Left hindlimb (tissue), 1 donor: ENCODE measurements around the gene CD40.
A peak's percentile ranks its signal among the peaks of the same experiment; 100 is the strongest.
"Not testable (repeated sequence)": the region's sequence is repeated elsewhere in the genome, so short reads cannot be mapped to it uniquely, and the experiment has no call there.

Source experiments
- DNase-seq: peaks from one replicate; pipeline ENCODE4 v3.0.0-alpha.2; 2018

Gene CD40

DNA sequence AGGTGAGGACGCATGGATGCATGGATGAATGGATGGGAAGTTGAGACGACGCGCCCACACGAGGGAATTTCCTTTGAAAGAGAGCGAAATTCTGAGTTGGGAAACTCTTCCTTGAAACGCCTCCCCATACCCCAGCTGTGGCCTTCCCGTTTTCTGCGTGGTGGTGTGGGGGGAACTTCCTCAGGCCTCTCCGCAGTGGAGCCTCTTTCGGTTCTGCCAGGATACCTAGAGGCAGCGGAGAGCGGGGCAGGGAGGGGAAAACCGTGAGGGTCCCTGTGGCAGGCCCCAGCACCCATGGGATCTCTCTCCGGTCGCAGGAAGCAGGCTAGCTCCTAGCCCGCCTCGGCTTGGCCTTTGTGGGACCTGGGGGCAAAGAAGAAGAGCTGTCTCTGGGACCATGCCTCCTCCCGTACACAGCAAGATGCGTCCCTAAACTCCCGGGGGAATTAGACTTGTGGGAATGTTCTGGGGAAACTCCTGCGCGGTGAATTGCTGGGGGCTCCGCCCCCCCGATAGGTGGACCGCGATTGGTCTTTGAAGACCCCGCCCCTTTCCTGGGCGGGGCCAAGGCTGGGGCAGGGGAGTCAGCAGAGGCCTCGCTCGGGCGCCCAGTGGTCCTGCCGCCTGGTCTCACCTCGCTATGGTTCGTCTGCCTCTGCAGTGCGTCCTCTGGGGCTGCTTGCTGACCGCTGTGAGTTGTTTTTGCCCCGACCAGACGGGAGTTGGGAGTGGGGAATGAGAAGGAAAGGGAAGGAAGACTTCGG is at the start of gene CD40:
CD40 (plus strand) TSS at position 611 of the 764 bp plus-strand sequence; CDS start at position 641, 30 bp downstream.
- peak; percentile 56 for DNase-seq

DNA sequence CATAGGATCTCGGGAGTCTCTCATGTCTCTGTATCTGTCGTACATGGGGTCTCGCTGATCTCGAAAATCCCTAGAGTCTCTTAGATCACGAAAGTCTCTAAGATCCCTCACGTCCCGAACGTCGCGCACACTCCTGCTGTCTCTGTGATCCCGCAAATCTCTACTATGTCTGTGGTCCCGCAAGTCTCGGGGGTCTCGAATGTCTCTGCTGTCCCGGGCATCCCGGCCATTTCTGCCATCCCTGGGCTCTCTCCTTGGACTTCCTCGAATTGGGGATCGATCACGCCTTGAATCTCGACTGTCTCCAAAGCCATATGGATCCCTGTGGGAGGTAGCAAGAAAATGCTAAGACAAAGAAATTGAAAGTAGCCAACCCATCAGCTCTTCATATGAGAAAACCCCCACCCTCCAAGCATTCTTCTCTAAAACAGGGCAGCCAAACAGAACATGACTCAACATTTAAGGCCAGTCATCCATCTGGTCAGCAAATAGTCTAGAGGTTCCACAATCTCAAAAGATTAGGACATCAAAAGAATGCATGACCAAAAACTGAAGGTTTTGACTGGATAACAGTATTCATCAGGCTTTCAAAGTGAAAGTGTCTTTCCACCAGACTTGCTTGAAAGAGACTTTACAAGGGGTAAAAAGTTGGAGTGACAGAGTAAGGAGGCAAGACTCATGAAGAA is 47.8 kb upstream of the CD40 start:
- DNase-seq, result no peak

DNA sequence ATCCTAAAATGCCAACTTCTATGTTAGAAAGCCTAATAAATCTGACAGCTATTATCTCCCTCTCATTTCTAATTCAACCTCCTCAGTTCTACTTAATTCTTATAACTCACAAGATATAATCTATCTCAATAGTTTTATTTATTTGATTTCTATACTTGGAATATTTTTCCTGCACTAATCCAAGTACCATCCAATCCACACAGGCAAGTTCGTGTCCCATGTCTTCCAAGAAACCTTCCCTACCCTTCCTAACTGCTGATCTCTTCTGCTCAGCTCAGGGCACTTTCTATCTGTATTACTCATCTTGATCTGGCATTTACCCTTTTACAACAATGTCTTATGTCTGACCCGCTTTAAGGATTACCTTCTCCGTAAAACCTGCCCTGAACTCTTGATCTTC is 46.5 kb upstream of the CD40 start:
- no peak for DNase-seq

DNA sequence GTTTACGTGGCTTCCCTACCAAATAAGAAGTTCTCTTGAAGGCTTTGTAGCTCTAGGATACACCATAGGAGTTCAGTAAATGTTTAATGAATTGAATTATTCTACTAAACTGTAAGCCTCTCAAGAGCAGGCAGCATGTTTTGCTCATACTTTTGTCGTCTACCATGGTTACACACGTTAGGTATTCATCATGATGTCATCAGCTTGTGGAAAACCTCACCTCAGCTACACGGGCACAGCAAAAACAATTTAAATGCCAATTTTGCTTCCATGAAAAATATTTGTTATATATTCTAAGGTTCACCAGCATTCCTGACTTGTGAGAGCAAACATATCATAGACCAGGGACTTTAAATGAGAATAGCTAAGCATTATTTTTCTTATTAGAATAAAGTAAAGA is 45.1 kb upstream of the CD40 start:
- no peak for DNase-seq

DNA sequence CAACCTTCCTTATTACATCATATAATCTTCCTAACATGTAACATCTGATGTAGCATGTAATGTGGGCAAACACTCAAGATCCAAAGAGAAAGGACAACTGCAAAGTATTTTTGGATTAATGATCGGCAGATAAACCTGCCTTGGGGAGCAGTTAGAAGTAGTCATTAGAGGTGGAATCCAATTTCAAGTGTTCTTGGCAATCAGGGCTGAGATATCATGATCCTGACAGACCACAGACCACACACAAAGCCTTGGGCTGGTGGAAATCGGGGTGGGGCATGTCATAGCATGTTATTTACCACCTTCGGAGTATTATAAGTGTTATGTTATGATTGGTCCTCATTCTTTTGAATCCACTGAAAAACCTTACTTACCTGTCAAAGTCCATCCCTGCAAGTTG is 44.7 kb upstream of the CD40 start:
- DNase-seq, result no peak

DNA sequence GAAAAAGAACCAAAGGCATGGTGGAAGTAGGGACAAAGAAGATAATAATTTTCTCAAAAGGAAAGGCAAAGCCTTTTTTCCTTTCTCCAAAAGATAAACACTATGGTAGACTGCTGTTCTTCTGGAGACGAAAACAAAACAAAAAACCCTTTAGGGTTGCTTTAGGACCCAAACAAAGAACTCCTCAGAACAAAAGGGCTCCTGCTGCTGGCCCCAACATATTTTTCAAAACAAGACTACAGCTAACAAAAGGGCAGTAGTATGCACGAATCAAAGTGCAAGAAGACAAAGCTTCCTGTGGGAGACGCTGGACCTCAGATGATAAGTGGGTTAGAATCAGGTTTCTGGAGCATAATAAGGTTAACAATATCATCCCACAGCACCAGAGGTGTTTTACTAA is 44.1 kb upstream of the CD40 start:
- no peak for DNase-seq

DNA sequence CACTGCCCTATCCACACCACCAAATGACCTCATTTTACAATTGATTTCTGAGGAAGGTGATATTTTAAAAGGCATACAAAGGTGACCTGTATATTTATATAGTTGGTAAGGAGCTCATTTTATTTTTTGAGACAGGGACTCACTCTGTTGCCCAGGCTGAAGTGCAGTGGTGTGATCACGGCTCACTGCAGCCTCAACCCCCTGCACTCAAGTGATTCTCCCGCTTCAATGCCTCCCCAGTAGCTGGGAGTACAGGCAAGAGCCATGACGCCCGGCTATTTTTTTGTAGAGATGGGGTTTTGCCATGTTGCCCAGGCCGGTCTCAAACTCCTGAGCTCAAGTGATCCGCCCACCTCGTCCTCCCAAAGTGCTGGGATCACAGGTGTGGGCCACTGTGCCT is 41.3 kb upstream of the CD40 start:
- no peak for DNase-seq

DNA sequence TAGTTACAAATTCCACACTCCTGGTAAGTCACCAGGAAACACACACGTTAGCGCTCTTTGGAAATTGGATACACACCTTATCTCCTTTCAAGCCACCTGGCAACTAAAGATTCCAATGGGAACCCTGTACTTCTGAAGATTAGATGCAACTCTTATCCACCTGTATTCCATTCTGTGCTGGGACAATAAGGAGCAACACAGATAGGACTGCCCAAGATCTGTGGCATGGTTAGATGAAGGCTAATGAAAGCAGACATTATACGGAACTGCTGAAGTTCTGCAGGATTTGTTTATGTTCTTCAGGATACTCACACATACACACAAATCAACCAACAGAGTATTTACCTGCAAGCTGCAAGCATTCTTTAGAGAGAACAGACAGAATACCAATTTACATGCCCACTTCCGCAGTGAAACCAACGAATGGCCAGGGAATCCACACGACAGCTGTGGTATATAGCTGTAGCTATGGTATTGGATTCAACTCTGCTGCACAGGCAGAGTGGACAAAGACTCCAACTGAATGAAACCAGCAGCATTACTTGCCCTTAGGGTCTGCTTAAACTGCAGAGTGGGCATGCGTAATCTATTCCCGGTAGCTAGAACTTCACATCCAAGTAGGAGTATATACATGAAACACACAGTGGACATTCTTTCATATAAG is 40.3 kb upstream of the CD40 start:
- no peak for DNase-seq

DNA sequence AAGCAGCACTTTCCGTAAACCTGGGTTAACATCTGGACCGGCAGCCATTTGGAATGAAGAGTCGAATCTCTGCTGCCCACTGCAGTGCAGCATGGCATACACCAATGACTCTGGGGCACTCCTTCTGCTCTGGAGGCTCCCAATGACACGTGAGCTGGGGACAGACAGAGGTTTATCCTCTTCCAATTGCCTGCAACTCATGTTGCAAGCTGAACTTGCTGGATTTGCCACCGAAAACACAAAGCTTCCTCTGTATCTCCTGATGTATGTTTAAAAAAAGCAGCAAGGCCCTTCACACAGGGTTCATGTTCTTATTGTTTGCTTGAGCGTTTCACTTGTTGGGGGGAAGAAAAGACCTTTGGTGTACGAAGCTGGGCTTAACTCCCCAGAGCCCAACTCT is 39.2 kb upstream of the CD40 start:
- DNase-seq, result no peak

DNA sequence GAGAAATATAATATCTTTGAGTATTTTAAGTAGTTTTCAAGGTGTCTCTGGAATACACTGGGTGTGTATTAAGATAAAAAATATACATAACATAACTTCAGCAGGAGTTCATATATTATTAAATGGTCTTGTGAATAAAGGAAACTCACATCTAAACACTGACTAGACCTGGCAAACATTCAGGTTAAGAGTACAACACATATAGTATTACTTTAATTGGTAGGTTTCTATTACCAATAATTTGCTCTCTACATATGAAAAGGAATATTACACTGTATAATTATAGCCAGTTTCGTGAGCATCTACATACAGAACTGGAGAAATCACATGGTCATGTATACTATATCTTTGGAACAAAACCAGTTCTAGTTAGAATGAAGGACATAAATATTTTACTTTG is 37.0 kb upstream of the CD40 start:
- DNase-seq, result no peak

DNA sequence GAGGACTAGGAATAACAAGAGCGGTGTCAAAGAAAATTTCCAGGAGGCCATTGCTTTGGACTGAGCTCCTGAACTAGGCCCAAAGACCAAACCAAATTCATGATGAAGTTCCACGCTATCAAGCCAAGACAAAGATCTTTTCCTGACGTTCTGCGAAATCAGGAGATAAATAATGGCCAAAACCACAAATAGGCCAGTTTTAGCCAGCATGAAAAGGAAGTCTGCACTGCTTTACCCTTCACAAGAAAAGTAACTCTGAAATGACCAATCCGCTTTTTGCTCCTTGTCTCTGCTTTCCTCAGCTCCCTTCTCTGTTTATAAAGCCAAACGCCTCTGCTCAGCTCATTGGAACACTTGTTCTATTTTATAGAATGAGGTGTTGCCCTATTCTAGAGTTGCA is 35.0 kb upstream of the CD40 start:
- no peak for DNase-seq

DNA sequence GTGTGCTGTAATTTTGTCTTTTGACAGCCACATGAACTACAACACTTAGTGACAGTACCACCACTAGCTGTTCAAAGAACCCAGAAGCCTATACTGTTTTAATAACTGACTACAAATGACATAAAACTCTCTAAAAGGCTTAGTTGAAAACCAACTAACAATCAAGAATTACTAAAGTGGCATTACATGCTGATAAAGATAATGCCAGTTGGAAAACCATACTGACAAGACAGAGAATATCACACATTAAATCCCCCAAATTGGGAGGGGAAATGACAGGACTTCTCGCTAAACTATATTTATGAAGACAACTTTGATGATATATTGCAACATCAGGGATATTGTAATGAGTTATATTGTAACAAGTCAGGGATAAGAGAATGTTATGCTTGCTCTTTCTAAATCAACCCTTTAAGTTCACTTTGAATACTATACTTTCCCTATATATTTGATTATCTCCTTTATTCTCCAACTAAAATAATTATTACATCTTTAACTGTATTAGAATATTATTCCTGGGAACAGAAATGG is 34.5 kb upstream of the CD40 start:
- no peak for DNase-seq

DNA sequence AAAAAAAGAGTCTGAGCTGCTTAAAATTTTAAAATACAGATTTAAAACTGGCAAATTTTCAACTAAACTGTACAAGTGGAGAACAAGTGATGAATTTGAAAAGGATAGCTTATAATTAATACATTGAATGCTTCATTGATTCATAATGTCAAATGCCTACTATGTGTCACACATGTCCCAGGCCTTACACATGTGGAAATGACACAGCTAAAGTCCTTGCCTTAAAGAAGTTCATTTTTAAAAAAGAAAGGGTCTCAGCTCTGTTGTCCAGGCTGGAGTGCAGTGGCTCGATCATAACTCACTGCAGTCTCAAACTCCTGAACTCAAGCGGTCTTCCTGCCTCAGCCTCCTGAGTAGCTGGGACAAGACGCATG is 33.3 kb upstream of the CD40 start:
- DNase-seq, result no peak

DNA sequence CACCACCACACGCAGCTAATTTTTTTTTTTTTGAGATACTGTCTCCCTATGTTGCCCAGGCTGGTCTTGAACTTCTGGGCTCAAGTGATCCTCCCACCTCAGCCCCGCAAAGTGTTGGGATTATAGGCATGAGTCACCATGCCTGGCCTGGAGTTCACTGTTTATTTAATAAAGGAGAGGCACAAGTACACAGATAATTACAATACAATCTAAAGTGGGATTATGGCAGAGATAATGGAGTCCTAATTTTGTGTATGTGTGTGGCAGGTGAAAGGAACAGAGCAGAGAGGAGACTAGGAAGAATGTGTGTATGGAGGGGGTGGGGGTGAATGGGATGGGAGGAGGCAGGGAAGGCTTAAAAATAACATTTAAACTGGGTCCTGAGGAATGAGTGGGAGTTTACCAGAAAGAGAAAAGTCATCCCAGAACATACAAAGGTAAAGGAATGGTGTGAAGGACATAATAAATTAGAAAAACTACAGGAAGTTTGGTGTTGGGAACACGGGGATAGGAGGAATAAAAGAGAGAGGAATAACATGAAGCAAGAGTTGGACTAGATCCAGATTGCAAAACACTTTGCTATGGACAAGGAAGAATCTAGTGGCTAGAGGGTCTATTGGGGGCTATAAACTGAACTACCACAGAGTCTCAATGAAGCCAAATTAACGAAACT is 32.8 kb upstream of the CD40 start:
- DNase-seq, result no peak

DNA sequence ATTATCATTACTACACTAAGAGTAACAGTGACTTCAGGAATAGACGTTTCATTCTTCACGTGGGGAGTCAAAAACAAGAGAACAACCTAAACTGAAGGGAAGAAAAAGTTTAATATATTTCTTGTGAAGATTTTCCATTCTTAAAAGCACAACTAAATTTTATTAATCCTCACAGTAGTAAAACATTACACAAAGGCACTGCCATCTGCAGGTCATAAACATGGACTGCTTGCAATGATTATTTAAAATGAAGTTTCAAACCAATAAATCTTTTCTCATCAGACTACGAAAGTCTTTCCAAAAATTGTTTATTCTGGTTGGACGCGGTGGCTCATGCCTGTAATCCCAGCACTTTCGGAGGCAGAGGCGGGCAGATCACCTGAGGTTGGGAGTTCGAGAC is 31.0 kb upstream of the CD40 start:
- no peak for DNase-seq

DNA sequence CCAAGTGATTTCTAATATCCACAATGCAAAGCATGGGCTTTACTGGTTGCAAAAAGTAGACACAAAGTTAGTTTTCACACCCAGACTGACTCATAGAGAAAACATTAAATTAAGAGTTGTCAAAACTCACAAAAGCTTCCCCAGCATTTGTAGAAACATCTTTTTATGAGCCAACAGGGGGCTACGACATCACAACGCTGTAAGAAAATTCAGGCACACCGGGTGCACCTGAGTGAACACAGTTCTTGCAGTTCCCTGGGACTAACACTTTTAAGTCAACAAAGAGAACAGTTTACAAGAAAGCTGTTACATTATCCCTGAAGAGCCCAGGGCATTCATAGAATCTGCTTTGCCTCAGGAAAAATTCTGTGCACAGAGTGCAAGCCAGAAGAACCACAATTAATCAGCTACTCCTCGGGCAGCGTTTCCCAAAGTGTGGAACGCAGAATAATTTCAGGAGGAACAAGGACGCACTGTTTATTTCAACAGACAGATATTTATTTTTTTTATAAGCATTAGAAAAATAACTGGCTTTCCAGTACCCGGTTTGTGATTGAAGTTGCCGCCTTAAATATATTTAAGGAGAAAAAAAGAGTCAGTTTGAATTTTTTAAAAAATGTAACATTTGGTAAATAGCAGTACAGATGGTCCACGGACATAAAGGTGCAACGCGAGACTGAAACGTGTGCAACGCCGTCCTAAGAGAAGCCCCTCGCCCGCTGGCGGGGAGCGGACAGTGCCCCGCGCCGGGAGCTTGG is 29.5 kb upstream of the CD40 start:
- no peak for DNase-seq

DNA sequence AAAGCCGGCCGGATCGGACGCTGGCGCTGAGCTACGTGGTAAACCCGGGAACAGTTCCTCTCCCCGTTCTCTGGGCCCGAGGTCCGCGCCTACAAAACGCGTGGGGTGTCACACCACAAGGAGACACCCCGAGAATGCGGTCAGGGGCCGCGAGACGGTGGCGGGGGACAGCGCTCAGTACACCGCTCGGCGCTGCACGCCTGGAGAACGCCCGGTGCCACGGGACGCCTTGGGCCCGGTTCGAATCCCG is 29.0 kb upstream of the CD40 start:
- no peak for DNase-seq

DNA sequence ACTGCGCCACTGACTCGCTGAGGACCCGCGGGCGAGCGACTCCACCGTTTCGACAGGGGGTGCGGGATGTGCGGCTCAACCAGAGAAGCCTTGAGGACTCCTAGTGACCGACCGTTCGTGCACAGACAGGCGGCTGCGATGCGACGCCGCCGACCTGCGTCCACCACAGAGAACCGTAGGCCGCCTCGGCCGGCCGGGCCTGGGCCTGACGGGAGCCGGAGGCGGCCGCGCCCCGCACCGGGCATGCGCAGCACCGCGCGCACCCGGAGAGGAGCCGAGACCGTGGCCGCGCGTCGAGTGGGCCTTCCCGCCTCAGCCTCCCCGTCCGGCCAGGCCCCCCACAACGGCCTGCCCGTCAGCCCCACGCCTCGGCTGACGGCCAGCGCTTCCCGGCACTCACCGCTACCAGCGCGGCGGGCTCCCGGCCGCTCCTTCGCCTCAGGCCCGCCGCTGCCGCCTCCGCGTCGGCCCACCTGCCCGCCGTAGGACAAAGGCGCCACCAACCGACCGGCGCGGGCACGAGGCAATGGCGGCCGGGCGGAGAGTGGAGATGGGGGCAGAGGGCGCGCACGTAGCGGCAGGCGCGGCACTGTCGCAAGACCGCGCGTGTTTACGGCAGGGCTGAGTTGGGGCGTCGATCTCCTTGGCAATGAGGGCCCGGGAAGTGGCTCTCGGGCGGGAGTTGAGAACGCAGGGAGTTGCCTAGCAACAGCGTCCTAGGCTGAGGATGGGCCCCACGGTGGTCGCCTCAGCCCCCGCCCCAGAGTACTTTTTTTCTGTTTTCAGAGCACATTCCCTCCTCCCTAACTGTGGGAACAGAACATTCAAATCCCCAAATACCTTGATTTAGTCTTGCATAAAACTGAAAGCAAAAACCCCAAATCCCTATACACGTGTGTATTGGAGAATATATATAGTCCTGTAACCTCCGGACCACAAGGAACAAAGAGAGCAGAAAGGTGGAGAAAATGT is 28.4 kb upstream of the CD40 start, which contains the start of gene NCOA5:
NCOA5 (minus strand) TSS at position 546 of the 972 bp plus-strand sequence. CDS start 10,538 bp downstream, outside the sequence.
- DNase-seq, result peak; percentile 97

DNA sequence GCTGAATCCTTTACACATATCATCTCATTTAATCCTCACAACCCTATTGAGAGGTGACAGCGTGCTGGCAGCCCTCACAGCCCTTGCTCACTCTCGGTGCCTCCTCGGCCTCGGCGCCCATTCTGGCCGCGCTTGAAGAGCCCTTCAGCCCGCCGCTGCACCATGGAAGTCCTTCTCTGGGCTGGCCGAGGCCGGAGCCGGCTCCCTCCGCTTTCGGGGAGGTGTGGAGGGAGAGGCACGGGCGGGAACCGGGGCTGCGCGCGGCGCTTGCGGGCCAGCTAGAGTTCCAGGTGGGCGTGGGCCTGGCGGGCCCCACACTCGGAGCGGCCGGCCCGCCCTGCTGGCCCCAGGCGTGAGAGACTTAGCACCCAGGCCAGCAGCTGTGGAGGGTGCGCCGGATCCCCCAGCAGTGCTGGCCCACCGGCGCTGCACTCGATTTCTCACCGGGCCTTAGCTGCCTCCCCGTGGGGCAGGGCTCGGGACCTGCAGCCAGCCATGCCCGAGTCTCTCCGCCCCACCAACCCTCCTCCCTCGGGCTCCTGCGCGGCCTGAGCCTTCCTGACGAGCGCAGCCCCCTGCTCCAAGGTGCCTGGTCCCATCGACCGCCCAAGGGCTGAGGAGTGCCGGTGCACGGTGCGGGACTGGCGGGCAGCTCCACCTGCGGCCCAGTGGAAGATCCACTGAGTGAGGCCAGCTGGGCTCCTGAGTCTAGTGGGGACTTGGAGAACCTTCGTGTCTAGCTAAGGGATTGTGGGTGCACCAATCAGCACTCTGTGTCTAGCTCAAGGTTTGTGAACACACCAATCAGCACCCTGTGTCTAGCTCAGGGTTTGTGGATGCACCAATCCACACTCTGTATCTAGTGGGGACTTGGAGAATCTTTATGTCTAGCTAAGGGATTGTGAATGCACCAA is 26.2 kb upstream of the CD40 start:
- not testable (repeated sequence) for DNase-seq

DNA sequence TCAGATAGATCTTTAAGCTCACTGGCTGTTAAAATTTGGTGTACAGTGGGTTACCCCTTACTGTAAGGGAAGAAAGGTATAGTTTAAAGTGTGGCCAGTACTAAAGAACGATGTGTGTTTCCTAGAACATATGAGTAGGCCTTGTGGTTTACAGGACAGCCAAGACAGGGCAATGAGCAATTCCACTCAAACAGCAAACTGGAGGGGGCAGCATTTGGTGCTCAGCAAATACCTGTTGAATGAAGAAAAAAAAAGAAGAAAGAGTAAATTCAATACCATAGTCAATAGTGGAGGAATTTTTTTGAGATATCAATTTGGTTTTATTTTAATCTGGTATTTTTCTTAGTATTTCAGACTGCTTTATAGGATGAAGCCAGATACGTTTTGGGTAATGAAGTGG is 24.6 kb upstream of the CD40 start:
- no peak for DNase-seq
